GM23338 (cell line): ENCODE results near the gene ASAH2B. TPM values are rescaled to one million over a fixed set of nuclear protein-coding genes. Genes with fewer than 3 reads are reported as not detected.

Source experiments
- ATAC-seq: fragments of 200-7000 bp; cut with Tn5 transposase; 3 replicates; pipeline ENCODE4 v1.9.1; 2020
- DNase-seq: peaks from one replicate; pipeline ENCODE4 v3.0.0-alpha.2; 2015; ENCODE audit warnings: low spot score
- H2AFZ ChIP-seq: fragments of 200-600 bp; sonication (generic); 2 replicates; pipeline ENCODE4 v1.8.0; 2016; ENCODE audit warnings: antibody characterized with exemption, mild to moderate bottlenecking, moderate library complexity
- H3F3A ChIP-seq: fragments of 200-600 bp; sonication (generic); replicated peaks from 2 replicates; pipeline ENCODE4 v1.8.0; 2017; ENCODE audit warnings: antibody characterized with exemption, mixed run types, low read depth
- H3K27ac ChIP-seq: fragments of 200-600 bp; sonication (generic); 2 replicates; pipeline ENCODE4 v1.6.1; 2016; ENCODE audit warnings: low read depth
- H3K27me3 ChIP-seq: fragments of 200-600 bp; sonication (generic); 2 replicates; pipeline ENCODE4 v1.8.0; 2016; ENCODE audit warnings: mild to moderate bottlenecking, mixed run types, moderate library complexity; ENCODE audit not compliant: insufficient read depth
- H3K36me3 ChIP-seq: fragments of 200-600 bp; sonication (generic); 2 replicates; pipeline ENCODE4 v1.8.0; 2016; ENCODE audit warnings: mild to moderate bottlenecking; ENCODE audit not compliant: insufficient read depth
- H3K4me1 ChIP-seq: fragments of 200-600 bp; sonication (generic); 2 replicates; pipeline ENCODE4 v1.8.0; 2016; ENCODE audit warnings: mild to moderate bottlenecking, moderate library complexity; ENCODE audit not compliant: insufficient read depth
- H3K4me2 ChIP-seq: fragments of 200-600 bp; sonication (generic); 2 replicates; pipeline ENCODE4 v1.7.1; 2017; ENCODE audit warnings: mixed run types
- H3K4me3 ChIP-seq: fragments of 200-600 bp; sonication (generic); 2 replicates; pipeline ENCODE4 v1.6.1; 2016; ENCODE audit warnings: mixed run types
- H3K79me2 ChIP-seq: fragments of 200-600 bp; sonication (generic); replicated peaks from 2 replicates; pipeline ENCODE4 v1.8.0; 2017; ENCODE audit warnings: mild to moderate bottlenecking; ENCODE audit not compliant: insufficient read depth
- H3K9me2 ChIP-seq: fragments of 200-600 bp; sonication (generic); 2 replicates; pipeline ENCODE4 v1.8.0; 2017; ENCODE audit not compliant: insufficient read depth
- H4K20me1 ChIP-seq: fragments of 200-600 bp; sonication (generic); replicated peaks from 2 replicates; pipeline ENCODE4 v1.8.0; 2017; ENCODE audit warnings: mild to moderate bottlenecking; ENCODE audit not compliant: insufficient read depth
- H3K27ac Mint-ChIP-seq: 2 replicates; pipeline ENCODE4 v1.8.0; 2020; ENCODE audit warnings: inconsistent platforms, mild to moderate bottlenecking, moderate library complexity, mixed read lengths
- H3K27me3 Mint-ChIP-seq: 3 replicates; pipeline ENCODE4 v1.8.0; 2022; ENCODE audit warnings: low read depth, mild to moderate bottlenecking, moderate library complexity, mixed read lengths, inconsistent platforms; ENCODE audit not compliant: insufficient read depth, poor library complexity
- H3K36me3 Mint-ChIP-seq: 3 replicates; pipeline ENCODE4 v1.8.0; 2021; ENCODE audit warnings: low read depth, mild to moderate bottlenecking, inconsistent platforms, moderate library complexity, mixed read lengths
- H3K4me1 Mint-ChIP-seq: 3 replicates; pipeline ENCODE4 v1.8.0; 2020; ENCODE audit warnings: mild to moderate bottlenecking, inconsistent platforms, mixed read lengths
- H3K4me3 Mint-ChIP-seq: 3 replicates; pipeline ENCODE4 v1.8.0; 2021; ENCODE audit warnings: moderate library complexity, mild to moderate bottlenecking, inconsistent platforms, mixed read lengths
- H3K9me3 Mint-ChIP-seq: 3 replicates; pipeline ENCODE4 v1.8.0; 2020; ENCODE audit warnings: moderate library complexity, mild to moderate bottlenecking, inconsistent platforms, mixed read lengths
- CREB1 ChIP-seq: fragments of 250-450 bp; sonication (Bioruptor Pico); IDR thresholded peaks from 2 replicates; pipeline ENCODE4 v1.5.0; 2020; ENCODE audit warnings: low read depth, mild to moderate bottlenecking, moderate library complexity
- CTCF ChIP-seq, 2 experiments: fragments of 200-600 bp in 1 of 2; sonication (generic) in 1 of 2; conservative IDR thresholded peaks; 2 replicates each; pipeline versions ENCODE4 v1.5.1 to v1.6.1; 2016 to 2017; ENCODE audit warnings: antibody characterized with exemption in 2 of 2, low read depth in 2 of 2, mild to moderate bottlenecking in 2 of 2, moderate library complexity in 1 of 2
- ETS1 ChIP-seq: IDR thresholded peaks from 2 replicates; pipeline ENCODE4 v1.6.1; 2016; ENCODE audit warnings: antibody characterized with exemption
- EZH2 ChIP-seq: fragments of 200-600 bp; sonication (generic); IDR thresholded peaks from one replicate; pipeline ENCODE4 v1.8.0; 2017; ENCODE audit warnings: antibody characterized with exemption, mild to moderate bottlenecking, low read depth; ENCODE audit not compliant: unreplicated experiment
- EZH2phosphoT487 ChIP-seq: fragments of 200-600 bp; sonication (generic); IDR thresholded peaks from one replicate; pipeline ENCODE4 v1.8.1; 2018; ENCODE audit warnings: antibody characterized with exemption; ENCODE audit not compliant: unreplicated experiment
- JUNB ChIP-seq: IDR thresholded peaks from one replicate; pipeline ENCODE4 v1.6.1; 2016; ENCODE audit warnings: antibody characterized with exemption; ENCODE audit not compliant: unreplicated experiment
- POLR2AphosphoS5 ChIP-seq: IDR thresholded peaks from 2 replicates; pipeline ENCODE4 v1.6.1; 2016; ENCODE audit warnings: antibody characterized with exemption, low read depth
- REST ChIP-seq: IDR thresholded peaks from one replicate; pipeline ENCODE4 v1.6.1; 2018; ENCODE audit warnings: antibody characterized with exemption; ENCODE audit not compliant: unreplicated experiment
- ZNF114 ChIP-seq: fragments of 250-450 bp; sonication (Bioruptor Pico); IDR thresholded peaks from 2 replicates; pipeline ENCODE4 v1.5.0; 2020; ENCODE audit warnings: mild to moderate bottlenecking, moderate library complexity
- ZNF331 ChIP-seq: fragments of 250-450 bp; sonication (Bioruptor Pico); IDR thresholded peaks from 2 replicates; pipeline ENCODE4 v1.5.0; 2020; ENCODE audit warnings: low read depth, mild to moderate bottlenecking, moderate library complexity
- long read RNA-seq: library from polyadenylated mRNA; unstranded; transcript quantifications from one replicate; pipeline ENCODE4 v2.0.0, GENCODE V29; 2020; ENCODE audit not compliant: unreplicated experiment
- polyA plus RNA-seq: library from polyadenylated mRNA; unstranded; fragments of >200 nt; fragmentation: Nextera tagmentation; extraction: Ambion mirVana; gene quantifications from 2 replicates; pipeline ENCODE4 v1.2.1, GENCODE V29; 2016
- total RNA-seq: library from RNA; depleted of rRNA; stranded (reverse); fragments of >200 nt; shearing (Covaris generic); gene quantifications from 2 replicates; pipeline ENCODE4 v1.2.3, GENCODE V29; 2014; rRNA removed

Gene ASAH2B
- total RNA-seq (9.1 and 11.7 TPM in 2 replicates), polyA plus RNA-seq (4.4 and 6.9 TPM in 2 replicates)
- long read RNA-seq, full-length matches to known transcripts: 2 of 5 reads
- long read RNA-seq, partial matches to known transcripts: 1 of 5 reads
- long read RNA-seq, other reads (novel, unspliced or antisense): 2 of 5 reads

- peak within 1 kb of the TSS; percentile 96 for H3K27ac Mint-ChIP-seq
- 0 out of 2 replicates have a peak, but pooled peaks cover 5% of the 10 kb centered on the region for H3F3A ChIP-seq
- H3K4me1 ChIP-seq: peaks cover 3% of the 10 kb centered on the region; the same call in 1 of the 2 replicates
- H3K79me2 ChIP-seq: peaks cover 5% of the 10 kb centered on the region; the same call in 1 of the 2 replicates
- peak within 1 kb of the TSS; percentile 55; the same call in 1 of the 2 replicates for H3K27ac ChIP-seq
- no peaks in the 10 kb centered on the region for H3K27me3 Mint-ChIP-seq
- no peaks in the 10 kb centered on the region for H3K9me3 Mint-ChIP-seq
- ATAC-seq: peak; percentile 88
- H3K4me1 Mint-ChIP-seq: peaks cover 11% of the 10 kb centered on the region; the same call in 1 of the 3 replicates
- TF ChIP-seq ZNF114 (CRISPR knock-in tag) (no peak), CTCF (conservative IDR thresholded peaks at IDR 0.05; ENCODE audit: low read depth in 2 of 2) (no peak), ETS1 (no peak), CREB1 (CRISPR knock-in tag) (peak; percentile 76), EZH2phosphoT487 (no peak), POLR2AphosphoS5 (peak; percentile 85), JUNB (no peak), EZH2 (no peak), ZNF331 (CRISPR knock-in tag) (no peak), REST (no peak)
- peak within 1 kb of the TSS; percentile 99 for H2AFZ ChIP-seq
- H3K4me3 ChIP-seq: peak within 1 kb of the TSS; percentile 83
- H3K27me3 ChIP-seq: no peaks in the 10 kb centered on the region
- H3K36me3 Mint-ChIP-seq: no peaks in the 10 kb centered on the region; the same call in 2 of the 3 replicates
- H4K20me1 ChIP-seq: no peaks in the 10 kb centered on the region
- no peaks in the 10 kb centered on the region for H3K9me2 ChIP-seq
- H3K36me3 ChIP-seq: no peaks in the 10 kb centered on the region
- H3K4me3 Mint-ChIP-seq: peak within 1 kb of the TSS; percentile 96
- DNase-seq: peak; percentile 85
- peak within 1 kb of the TSS; percentile 88 for H3K4me2 ChIP-seq
Measured at GRCh38 chr10:50739618-50740292, at the start of gene ASAH2B. Gene ASAH2B (plus strand): TSS chr10:50739936. CDS start chr10:50745131, 5,195 bp downstream.
